ENCODE data around the gene PARD3B. TPM values are rescaled to one million over a fixed set of nuclear protein-coding genes. Genes with fewer than 3 reads are reported as not detected.

The PARD3B gene
- total and polyA plus RNA-seq, 2 donors (not counting 1 experiment from before 2014, with no cell fraction given) = 7.4 to 20.6 TPM

DNA sequence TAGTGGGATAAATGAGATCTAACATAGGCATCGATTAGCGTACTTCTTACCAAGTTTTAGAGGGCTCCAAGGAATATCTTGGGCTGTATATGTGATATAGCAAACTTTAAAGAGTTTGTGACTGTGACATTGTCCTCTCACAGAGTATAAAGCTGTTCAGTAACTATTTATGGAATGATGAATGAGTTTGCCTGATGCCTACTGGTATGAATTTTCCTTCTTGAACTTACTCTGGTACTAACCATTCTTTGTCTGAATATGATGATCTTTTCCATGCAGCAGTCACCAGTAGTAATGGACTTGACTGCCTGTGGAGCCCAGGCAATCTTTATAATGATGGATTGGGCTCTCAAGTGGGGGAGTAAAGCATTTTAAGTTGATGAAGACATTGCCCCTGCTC, 120.5 kb downstream of the PARD3B start:
- Histone ChIP-seq H2AFZ (ENCODE audit: low read length) (no peak overlapping the region), H3K4me3 (replicated peaks in 1 of 4; ENCODE audit: control extremely low read depth in 1 of 4, insufficient read depth in 1 of 4, low read depth in 3 of 4, low read length in 4 of 4) (no peak overlapping the region), H3K4me1 (ENCODE audit: control insufficient read depth, extremely low read depth, insufficient read depth, low read length) (peaks cover 14% of the 10 kb centered on the region), H3K27me3 (ENCODE audit: control insufficient read depth, insufficient read depth, low read length) (no peaks in the 10 kb centered on the region), H3K9me3 (ENCODE audit: control insufficient read depth, insufficient read depth, low read depth, low read length) (no peaks in the 10 kb centered on the region), H3K79me2 (ENCODE audit: control insufficient read depth, insufficient read depth, low read length) (no peaks in the 10 kb centered on the region), H3K4me2 (ENCODE audit: extremely low read depth, insufficient read depth, low read length) (peak overlapping the region; percentile 69), H4K20me1 (ENCODE audit: control insufficient read depth, extremely low read depth, insufficient read depth, low read length) (no peaks in the 10 kb centered on the region), H3K36me3 (ENCODE audit: control insufficient read depth, insufficient read depth, low read length) (no peaks in the 10 kb centered on the region), H3K27ac (ENCODE audit: insufficient read depth, low read length) (peak overlapping the region; percentile 53), H3K9ac (ENCODE audit: insufficient read depth, low read length) (no peak overlapping the region)
- DNase-seq (ENCODE audit: low read depth in 2 of 2) = peak in 1 of 2 donors; percentile 32
- TF ChIP-seq EZH2 (IDR thresholded peaks at IDR 0.05; ENCODE audit: low read length, missing control alignments) = no peak
- no peak for TF ChIP-seq CTCF (conservative IDR thresholded peaks at IDR 0.05 in 1 of 2, IDR thresholded peaks at IDR 0.05 in 1 of 2; ENCODE audit: low read depth in 1 of 2, low read length in 2 of 2)

GRCh38 chr2:204667990-204668389, 122.7 kb downstream of the PARD3B start:
- Histone ChIP-seq H4K20me1 (ENCODE audit: control insufficient read depth, extremely low read depth, insufficient read depth, low read length) (no peaks in the 10 kb centered on the region), H3K4me3 (replicated peaks in 1 of 4; ENCODE audit: control extremely low read depth in 1 of 4, insufficient read depth in 1 of 4, low read depth in 3 of 4, low read length in 4 of 4) (no peak overlapping the region), H3K9ac (ENCODE audit: insufficient read depth, low read length) (no peak overlapping the region), H3K9me3 (ENCODE audit: control insufficient read depth, insufficient read depth, low read depth, low read length) (no peaks in the 10 kb centered on the region), H3K79me2 (ENCODE audit: control insufficient read depth, insufficient read depth, low read length) (no peaks in the 10 kb centered on the region), H3K27ac (ENCODE audit: insufficient read depth, low read length) (no peak overlapping the region), H3K36me3 (ENCODE audit: control insufficient read depth, insufficient read depth, low read length) (no peaks in the 10 kb centered on the region), H3K27me3 (ENCODE audit: control insufficient read depth, insufficient read depth, low read length) (no peaks in the 10 kb centered on the region), H3K4me1 (ENCODE audit: control insufficient read depth, extremely low read depth, insufficient read depth, low read length) (peaks cover 14% of the 10 kb centered on the region), H2AFZ (ENCODE audit: low read length) (no peak overlapping the region), H3K4me2 (ENCODE audit: extremely low read depth, insufficient read depth, low read length) (no peak overlapping the region)
- no peak for DNase-seq (ENCODE audit: low read depth in 2 of 2)
- TF ChIP-seq EZH2 (IDR thresholded peaks at IDR 0.05; ENCODE audit: low read length, missing control alignments) = no peak
- TF ChIP-seq CTCF (conservative IDR thresholded peaks at IDR 0.05 in 1 of 2, IDR thresholded peaks at IDR 0.05 in 1 of 2; ENCODE audit: low read depth in 1 of 2, low read length in 2 of 2) = no peak

GRCh38 chr2:204669382-204669781, 124.1 kb downstream of the PARD3B start:
- H4K20me1 ChIP-seq (ENCODE audit: control insufficient read depth, extremely low read depth, insufficient read depth, low read length) = no peaks in the 10 kb centered on the region
- no peaks in the 10 kb centered on the region for H3K27me3 ChIP-seq (ENCODE audit: control insufficient read depth, insufficient read depth, low read length)
- no peak overlapping the region for H2AFZ ChIP-seq (ENCODE audit: low read length)
- no peaks in the 10 kb centered on the region for H3K36me3 ChIP-seq (ENCODE audit: control insufficient read depth, insufficient read depth, low read length)
- H3K4me2 ChIP-seq (ENCODE audit: extremely low read depth, insufficient read depth, low read length) = no peak overlapping the region
- H3K27ac ChIP-seq (ENCODE audit: insufficient read depth, low read length) = no peak overlapping the region
- no peak for TF ChIP-seq EZH2 (IDR thresholded peaks at IDR 0.05; ENCODE audit: low read length, missing control alignments)
- no peak for TF ChIP-seq CTCF (conservative IDR thresholded peaks at IDR 0.05 in 1 of 2, IDR thresholded peaks at IDR 0.05 in 1 of 2; ENCODE audit: low read depth in 1 of 2, low read length in 2 of 2)
- DNase-seq (ENCODE audit: low read depth in 2 of 2) = peak in 1 of 2 donors; percentile 16
- H3K4me3 ChIP-seq (replicated peaks in 1 of 4; ENCODE audit: control extremely low read depth in 1 of 4, insufficient read depth in 1 of 4, low read depth in 3 of 4, low read length in 4 of 4) = no peak overlapping the region
- no peaks in the 10 kb centered on the region for H3K9me3 ChIP-seq (ENCODE audit: control insufficient read depth, insufficient read depth, low read depth, low read length)
- no peaks in the 10 kb centered on the region for H3K79me2 ChIP-seq (ENCODE audit: control insufficient read depth, insufficient read depth, low read length)
- no peak overlapping the region for H3K9ac ChIP-seq (ENCODE audit: insufficient read depth, low read length)
- peaks cover 11% of the 10 kb centered on the region for H3K4me1 ChIP-seq (ENCODE audit: control insufficient read depth, extremely low read depth, insufficient read depth, low read length)

All from fibroblast of lung (primary cell).